ENCODE data around the gene LAP3.

DNA sequence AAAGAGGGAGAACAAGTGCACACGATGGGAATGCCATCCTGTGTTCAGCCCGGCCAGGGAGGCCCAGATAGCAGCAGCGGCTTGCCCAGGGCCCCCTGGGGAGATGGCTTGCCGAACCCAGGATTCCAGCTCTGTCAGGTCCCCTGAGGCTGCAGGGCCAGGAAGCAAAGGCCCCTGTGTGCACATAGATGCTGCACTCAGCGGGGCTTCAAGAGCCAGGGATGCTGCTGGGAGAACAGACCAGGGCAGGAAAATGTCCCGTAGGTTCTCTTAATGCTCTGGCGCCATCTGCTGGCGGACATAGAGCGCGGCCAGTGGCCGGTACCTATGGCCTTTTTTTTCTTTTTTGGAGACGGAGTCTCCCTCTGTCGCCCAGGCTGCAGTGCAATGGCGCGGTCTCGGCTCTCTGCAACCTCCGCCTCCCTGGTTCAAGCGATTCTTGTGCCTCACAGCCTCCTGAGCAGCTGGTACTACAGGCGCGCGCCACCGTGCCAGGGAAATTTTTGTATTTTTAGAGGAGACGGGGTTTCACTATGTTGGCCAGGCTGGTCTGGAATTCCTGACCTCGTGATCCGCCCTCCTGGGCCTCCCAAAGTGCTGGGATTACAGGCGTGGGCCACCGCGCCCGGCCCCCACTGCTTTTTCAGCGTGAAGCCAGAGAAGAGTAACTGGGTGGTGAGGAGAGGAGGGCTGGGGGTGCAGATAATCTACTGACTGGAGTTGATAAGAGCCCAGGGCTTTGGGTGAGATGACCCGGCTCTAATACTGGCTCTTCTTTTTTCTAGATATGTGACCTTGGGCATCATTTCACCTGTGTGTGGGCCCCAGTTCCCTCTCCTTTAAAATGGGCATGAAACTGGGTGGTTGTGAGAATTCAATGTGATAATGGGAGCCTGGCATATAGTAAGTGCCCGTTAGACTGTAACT is 60.0 kb downstream of the LAP3 start:
- TF ChIP-seq POLR2A (IDR thresholded peaks at IDR 0.05) (peak in 1 of 4 donors; percentile 6), EP300 (IDR thresholded peaks at IDR 0.05) (no peak), POLR2AphosphoS5 (IDR thresholded peaks at IDR 0.05) (no peak)
- TF ChIP-seq, protein P1, sequence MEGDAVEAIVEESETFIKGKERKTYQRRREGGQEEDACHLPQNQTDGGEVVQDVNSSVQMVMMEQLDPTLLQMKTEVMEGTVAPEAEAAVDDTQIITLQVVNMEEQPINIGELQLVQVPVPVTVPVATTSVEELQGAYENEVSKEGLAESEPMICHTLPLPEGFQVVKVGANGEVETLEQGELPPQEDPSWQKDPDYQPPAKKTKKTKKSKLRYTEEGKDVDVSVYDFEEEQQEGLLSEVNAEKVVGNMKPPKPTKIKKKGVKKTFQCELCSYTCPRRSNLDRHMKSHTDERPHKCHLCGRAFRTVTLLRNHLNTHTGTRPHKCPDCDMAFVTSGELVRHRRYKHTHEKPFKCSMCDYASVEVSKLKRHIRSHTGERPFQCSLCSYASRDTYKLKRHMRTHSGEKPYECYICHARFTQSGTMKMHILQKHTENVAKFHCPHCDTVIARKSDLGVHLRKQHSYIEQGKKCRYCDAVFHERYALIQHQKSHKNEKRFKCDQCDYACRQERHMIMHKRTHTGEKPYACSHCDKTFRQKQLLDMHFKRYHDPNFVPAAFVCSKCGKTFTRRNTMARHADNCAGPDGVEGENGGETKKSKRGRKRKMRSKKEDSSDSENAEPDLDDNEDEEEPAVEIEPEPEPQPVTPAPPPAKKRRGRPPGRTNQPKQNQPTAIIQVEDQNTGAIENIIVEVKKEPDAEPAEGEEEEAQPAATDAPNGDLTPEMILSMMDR (IDR thresholded peaks at IDR 0.05), result peak; percentile 75 to 88 (median 78)

All from upper lobe of left lung (tissue), 4 donors.